ENCODE measurements around the gene C6.

- TF ChIP-seq POLR2A (IDR thresholded peaks at IDR 0.05), result no peak
- TF ChIP-seq CTCF (IDR thresholded peaks at IDR 0.05), result no peak
- no peak for TF ChIP-seq POLR2AphosphoS5 (IDR thresholded peaks at IDR 0.05)
- no peak for TF ChIP-seq EP300 (IDR thresholded peaks at IDR 0.05)
These were observed 90.9 kb downstream of the C6 start for GRCh38 chr5:41122459-41122858.

Data from sigmoid colon (tissue), 4 donors.